GM12891 (cell line): ENCODE results near the gene BRPF3.

Source experiments
- PAX5 ChIP-seq: IDR thresholded peaks from 2 replicates; pipeline ENCODE4 v1.6.1; 2011; ENCODE audit warnings: low read length, moderate library complexity, mild to moderate bottlenecking; ENCODE audit not compliant: insufficient read depth, severe bottlenecking
- POLR2A ChIP-seq: IDR thresholded peaks from 2 replicates; pipeline ENCODE4 v1.6.1; 2011; ENCODE audit warnings: low read depth, low read length, control low read depth
- POLR2AphosphoS5 ChIP-seq: IDR thresholded peaks from 2 replicates; pipeline ENCODE4 v1.6.1; 2011; ENCODE audit warnings: low read depth, low read length, control low read depth
- POU2F2 ChIP-seq: IDR thresholded peaks from 2 replicates; pipeline ENCODE4 v1.6.1; 2011; ENCODE audit warnings: low read depth, mild to moderate bottlenecking, control low read depth, low read length, moderate library complexity
- SPI1 ChIP-seq: IDR thresholded peaks from 2 replicates; pipeline ENCODE4 v1.6.1; 2011; ENCODE audit warnings: low read depth, low read length, control low read depth
- TAF1 ChIP-seq: IDR thresholded peaks from 2 replicates; pipeline ENCODE4 v1.6.1; 2011; ENCODE audit warnings: low read depth, low read length, control low read depth

GRCh38 chr6:36265744-36266143 lies 69.2 kb downstream of the BRPF3 start:
- TF ChIP-seq POLR2A, result no peak
- no peak for TF ChIP-seq POLR2AphosphoS5
- TF ChIP-seq PAX5, result no peak
- TF ChIP-seq TAF1, result no peak
- no peak for TF ChIP-seq SPI1
- TF ChIP-seq POU2F2, result no peak
